Thoracic aorta (tissue), 2 donors: Measurements from ENCODE around the gene TNFSF13. TPM values are rescaled to one million over a fixed set of nuclear protein-coding genes. Genes with fewer than 3 reads are reported as not detected.
A peak's percentile ranks its signal among the peaks of the same experiment; 100 is the strongest.

Experiments used
- ATAC-seq: fragments of 150-250 bp; one replicate; pipeline ENCODE4 v1.8.0; 2017; ENCODE audit warnings: low read depth; ENCODE audit not compliant: insufficient number of reproducible peaks, low FRiP score
- DNase-seq: peaks from one replicate; pipeline ENCODE4 v3.0.0-alpha.2; 2020; ENCODE audit warnings: low spot score
- H3K27ac ChIP-seq, 2 donors: fragments of 200-600 bp; sonication (generic); 1 replicate in 1 of 2; 2 replicates in 1 of 2; pipeline ENCODE4 v1.5.1; 2016; ENCODE audit warnings: mild to moderate bottlenecking in 2 of 2, moderate library complexity in 2 of 2
- H3K27me3 ChIP-seq: fragments of 200-600 bp; sonication (generic); replicated peaks from 2 replicates; pipeline ENCODE4 v1.6.0; 2016; ENCODE audit warnings: mild to moderate bottlenecking; ENCODE audit not compliant: insufficient read depth
- H3K36me3 ChIP-seq: fragments of 200-600 bp; sonication (generic); one replicate; pipeline ENCODE4 v1.5.1; 2016
- H3K4me1 ChIP-seq, 2 donors: fragments of 200-600 bp; sonication (generic); 1 replicate in 1 of 2; 2 replicates in 1 of 2; pipeline versions ENCODE4 v1.5.1 to v1.6.0; 2016; ENCODE audit warnings: low read depth in 2 of 2, mild to moderate bottlenecking in 1 of 2; ENCODE audit not compliant: control insufficient read depth in 1 of 2
- H3K4me3 ChIP-seq: fragments of 200-600 bp; sonication (generic); 2 replicates; pipeline ENCODE4 v1.5.1; 2016; ENCODE audit warnings: mild to moderate bottlenecking
- H3K9me3 ChIP-seq: fragments of 200-600 bp; sonication (generic); 2 replicates; pipeline ENCODE4 v1.5.1; 2016
- CTCF ChIP-seq: fragments of 200-600 bp; sonication (generic); IDR thresholded peaks from one replicate; pipeline ENCODE4 v1.5.1; 2019; ENCODE audit warnings: antibody characterized with exemption
- total RNA-seq, 2 donors: library from RNA; depleted of rRNA; stranded (reverse); fragments of >200 nt; gene quantifications; one replicate each; pipeline versions ENCODE4 v1.1.0 to v1.2.3, GENCODE V29; 2016

The TNFSF13 gene
- total RNA-seq, 2 donors from 2014 or later = 40.5 to 49.2 TPM

- Histone ChIP-seq H3K27ac (no peak overlapping the region), H3K4me1 (peaks cover 41 to 52% of the 10 kb centered on the region in 2 donors), H3K9me3 (no peaks in the 10 kb centered on the region), H3K4me3 (no peak overlapping the region), H3K27me3 (no peaks in the 10 kb centered on the region), H3K36me3 (peaks cover 49% of the 10 kb centered on the region)
- no peak for TF ChIP-seq CTCF
- no peak for ATAC-seq
- DNase-seq = no peak
Observed at GRCh38 chr17:7576432-7576937, 17.9 kb downstream of the TNFSF13 start.

- Histone ChIP-seq H3K4me1 (peaks cover 50 to 61% of the 10 kb centered on the region in 2 donors), H3K27ac (no peak overlapping the region), H3K4me3 (no peak overlapping the region), H3K27me3 (no peaks in the 10 kb centered on the region), H3K36me3 (peaks cover 49% of the 10 kb centered on the region), H3K9me3 (no peaks in the 10 kb centered on the region)
- no peak for TF ChIP-seq CTCF
- DNase-seq (no peak), ATAC-seq (no peak)
Observed at GRCh38 chr17:7577327-7578199, 19.0 kb downstream of the TNFSF13 start.

GRCh38 chr17:7579001-7579833 lies 20.7 kb downstream of the TNFSF13 start, which contains the start of gene CD68:
Gene CD68 (plus strand): TSS chr17:7579638. CDS start chr17:7579678, 40 bp downstream.
- H3K27me3 ChIP-seq = no peaks in the 10 kb centered on the region
- DNase-seq (peak; percentile 77), ATAC-seq (peak; percentile 68)
- H3K36me3 ChIP-seq = peaks cover 45% of the 10 kb centered on the region
- H3K4me1 ChIP-seq = peaks cover 54 to 66% of the 10 kb centered on the region in 2 donors
- peak within 1 kb of the TSS; percentile 75 to 88 for H3K27ac ChIP-seq
- TF ChIP-seq CTCF = no peak
- peak within 1 kb of the TSS; percentile 69 for H3K4me3 ChIP-seq
- H3K9me3 ChIP-seq = no peaks in the 10 kb centered on the region

- Histone ChIP-seq H3K9me3 (no peaks in the 10 kb centered on the region), H3K36me3 (peaks cover 37% of the 10 kb centered on the region), H3K4me3 (peak overlapping the region; percentile 69), H3K4me1 (peaks cover 53 to 63% of the 10 kb centered on the region in 2 donors), H3K27me3 (no peaks in the 10 kb centered on the region), H3K27ac (peak overlapping the region; percentile 75 to 88)
- DNase-seq (no peak), ATAC-seq (no peak)
- TF ChIP-seq CTCF = no peak
Observed at GRCh38 chr17:7579834-7580603, 21.5 kb downstream of the TNFSF13 start.
